ENCODE data around the gene MAB21L3.

GRCh38 chr1:116115476-116116439 is 4.6 kb downstream of the MAB21L3 start:
- TF ChIP-seq, protein P1, sequence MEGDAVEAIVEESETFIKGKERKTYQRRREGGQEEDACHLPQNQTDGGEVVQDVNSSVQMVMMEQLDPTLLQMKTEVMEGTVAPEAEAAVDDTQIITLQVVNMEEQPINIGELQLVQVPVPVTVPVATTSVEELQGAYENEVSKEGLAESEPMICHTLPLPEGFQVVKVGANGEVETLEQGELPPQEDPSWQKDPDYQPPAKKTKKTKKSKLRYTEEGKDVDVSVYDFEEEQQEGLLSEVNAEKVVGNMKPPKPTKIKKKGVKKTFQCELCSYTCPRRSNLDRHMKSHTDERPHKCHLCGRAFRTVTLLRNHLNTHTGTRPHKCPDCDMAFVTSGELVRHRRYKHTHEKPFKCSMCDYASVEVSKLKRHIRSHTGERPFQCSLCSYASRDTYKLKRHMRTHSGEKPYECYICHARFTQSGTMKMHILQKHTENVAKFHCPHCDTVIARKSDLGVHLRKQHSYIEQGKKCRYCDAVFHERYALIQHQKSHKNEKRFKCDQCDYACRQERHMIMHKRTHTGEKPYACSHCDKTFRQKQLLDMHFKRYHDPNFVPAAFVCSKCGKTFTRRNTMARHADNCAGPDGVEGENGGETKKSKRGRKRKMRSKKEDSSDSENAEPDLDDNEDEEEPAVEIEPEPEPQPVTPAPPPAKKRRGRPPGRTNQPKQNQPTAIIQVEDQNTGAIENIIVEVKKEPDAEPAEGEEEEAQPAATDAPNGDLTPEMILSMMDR (conservative IDR thresholded peaks at IDR 0.05; ENCODE audit: low read depth, low read length) = no peak
- no peak for TF ChIP-seq EZH2 (IDR thresholded peaks at IDR 0.05; ENCODE audit: borderline replicate concordance, low read depth, low read length, poor library complexity, severe bottlenecking)

Data from A673 (cell line).